Activated naive CD8-positive, alpha-beta T cell treated with anti-CD3 and anti-CD28 coated beads for 36 hours (primary cell): ENCODE measurements around the gene TRIM9. TPM values are rescaled to one million over a fixed set of nuclear protein-coding genes. Genes with fewer than 3 reads are reported as not detected.

ENCODE experiments used
- DNase-seq: peaks from one replicate; pipeline ENCODE4 v3.0.0; 2021
- H3K27ac Mint-ChIP-seq: one replicate; pipeline ENCODE4 v1.8.0; 2022; ENCODE audit warnings: mild to moderate bottlenecking, moderate library complexity, mixed read lengths
- H3K27me3 Mint-ChIP-seq: one replicate; pipeline ENCODE4 v1.8.0; 2022; ENCODE audit warnings: mild to moderate bottlenecking, mixed read lengths
- H3K36me3 Mint-ChIP-seq: one replicate; pipeline ENCODE4 v1.8.0; 2021; ENCODE audit warnings: mild to moderate bottlenecking, mixed read lengths
- H3K4me1 Mint-ChIP-seq: one replicate; pipeline ENCODE4 v1.8.0; 2021; ENCODE audit warnings: mixed read lengths
- H3K4me3 Mint-ChIP-seq: one replicate; pipeline ENCODE4 v1.8.0; 2022; ENCODE audit warnings: mild to moderate bottlenecking, moderate library complexity, mixed read lengths
- H3K9me3 Mint-ChIP-seq: one replicate; pipeline ENCODE4 v1.8.0; 2022; ENCODE audit warnings: mixed read lengths
- total RNA-seq, 2 experiments: library from RNA; stranded (reverse); gene quantifications; one replicate each; pipeline ENCODE4 v1.2.3, GENCODE V29; 2021

The TRIM9 gene
- total RNA-seq, 2 experiments from 2014 or later: 6.1 to 6.2 TPM

- no peak for DNase-seq
- Mint-ChIP-seq H3K9me3 (no peaks in the 10 kb centered on the region), H3K27ac (no peak overlapping the region), H3K4me1 (no peaks in the 10 kb centered on the region), H3K36me3 (no peaks in the 10 kb centered on the region), H3K27me3 (no peaks in the 10 kb centered on the region), H3K4me3 (no peak overlapping the region)
Measured at GRCh38 chr14:51044961-51045360, 49.9 kb downstream of the TRIM9 start.

- Mint-ChIP-seq H3K27me3 (no peaks in the 10 kb centered on the region), H3K4me1 (no peaks in the 10 kb centered on the region), H3K4me3 (no peak overlapping the region), H3K27ac (no peak overlapping the region), H3K9me3 (no peaks in the 10 kb centered on the region), H3K36me3 (no peaks in the 10 kb centered on the region)
- DNase-seq: no peak
Measured at GRCh38 chr14:51041883-51042282, 53.0 kb downstream of the TRIM9 start.

- Mint-ChIP-seq H3K36me3 (no peaks in the 10 kb centered on the region), H3K27me3 (no peaks in the 10 kb centered on the region), H3K9me3 (no peaks in the 10 kb centered on the region), H3K4me1 (peaks cover 1% of the 10 kb centered on the region), H3K27ac (no peak overlapping the region), H3K4me3 (no peak overlapping the region)
- DNase-seq: no peak
Measured at GRCh38 chr14:51041108-51041531, 53.8 kb downstream of the TRIM9 start.

- Mint-ChIP-seq H3K4me1 (peaks cover 1% of the 10 kb centered on the region), H3K4me3 (no peak overlapping the region), H3K9me3 (no peaks in the 10 kb centered on the region), H3K36me3 (no peaks in the 10 kb centered on the region), H3K27me3 (no peaks in the 10 kb centered on the region), H3K27ac (no peak overlapping the region)
- DNase-seq: no peak
Measured at GRCh38 chr14:51039252-51039651, 55.7 kb downstream of the TRIM9 start.

GRCh38 chr14:51035611-51036192 lies 59.2 kb downstream of the TRIM9 start:
- Mint-ChIP-seq H3K27ac (no peak overlapping the region), H3K36me3 (no peaks in the 10 kb centered on the region), H3K27me3 (no peaks in the 10 kb centered on the region), H3K4me3 (no peak overlapping the region), H3K9me3 (no peaks in the 10 kb centered on the region), H3K4me1 (peaks cover 1% of the 10 kb centered on the region)
- no peak for DNase-seq

GRCh38 chr14:51028851-51029754 lies 65.8 kb downstream of the TRIM9 start:
- Mint-ChIP-seq H3K9me3 (no peaks in the 10 kb centered on the region), H3K27me3 (no peaks in the 10 kb centered on the region), H3K27ac (no peak overlapping the region), H3K4me1 (no peaks in the 10 kb centered on the region), H3K36me3 (peaks cover 2% of the 10 kb centered on the region), H3K4me3 (no peak overlapping the region)
- DNase-seq: no peak

- Mint-ChIP-seq H3K36me3 (peaks cover 2% of the 10 kb centered on the region), H3K4me3 (no peak overlapping the region), H3K4me1 (no peaks in the 10 kb centered on the region), H3K27me3 (no peaks in the 10 kb centered on the region), H3K9me3 (no peaks in the 10 kb centered on the region), H3K27ac (no peak overlapping the region)
- no peak for DNase-seq
Measured at GRCh38 chr14:51028361-51028760, 66.5 kb downstream of the TRIM9 start.

- H3K27me3 Mint-ChIP-seq: no peaks in the 10 kb centered on the region
- no peak overlapping the region for H3K4me3 Mint-ChIP-seq
- peaks cover 14% of the 10 kb centered on the region for H3K36me3 Mint-ChIP-seq
- no peak for DNase-seq
- no peak overlapping the region for H3K27ac Mint-ChIP-seq
- no peaks in the 10 kb centered on the region for H3K4me1 Mint-ChIP-seq
- H3K9me3 Mint-ChIP-seq: no peaks in the 10 kb centered on the region
Measured at GRCh38 chr14:51024377-51024776, 70.5 kb downstream of the TRIM9 start.

GRCh38 chr14:51023964-51024363 lies 70.9 kb downstream of the TRIM9 start:
- DNase-seq: no peak
- no peaks in the 10 kb centered on the region for H3K4me1 Mint-ChIP-seq
- H3K27me3 Mint-ChIP-seq: no peaks in the 10 kb centered on the region
- H3K27ac Mint-ChIP-seq: no peak overlapping the region
- peaks cover 14% of the 10 kb centered on the region for H3K36me3 Mint-ChIP-seq
- no peaks in the 10 kb centered on the region for H3K9me3 Mint-ChIP-seq
- no peak overlapping the region for H3K4me3 Mint-ChIP-seq

- Mint-ChIP-seq H3K4me3 (no peak overlapping the region), H3K27me3 (no peaks in the 10 kb centered on the region), H3K36me3 (peaks cover 14% of the 10 kb centered on the region), H3K4me1 (no peaks in the 10 kb centered on the region), H3K27ac (no peak overlapping the region), H3K9me3 (no peaks in the 10 kb centered on the region)
- DNase-seq: no peak
Measured at GRCh38 chr14:51022769-51023168, 72.1 kb downstream of the TRIM9 start.

GRCh38 chr14:51020024-51020710 lies 74.7 kb downstream of the TRIM9 start:
- H3K4me3 Mint-ChIP-seq: no peak overlapping the region
- no peaks in the 10 kb centered on the region for H3K27me3 Mint-ChIP-seq
- H3K4me1 Mint-ChIP-seq: no peaks in the 10 kb centered on the region
- no peak overlapping the region for H3K27ac Mint-ChIP-seq
- DNase-seq: no peak
- H3K9me3 Mint-ChIP-seq: no peaks in the 10 kb centered on the region
- peaks cover 14% of the 10 kb centered on the region for H3K36me3 Mint-ChIP-seq

GRCh38 chr14:51019089-51019488 lies 75.8 kb downstream of the TRIM9 start:
- Mint-ChIP-seq H3K4me1 (no peaks in the 10 kb centered on the region), H3K36me3 (peaks cover 12% of the 10 kb centered on the region), H3K4me3 (no peak overlapping the region), H3K27ac (no peak overlapping the region), H3K9me3 (no peaks in the 10 kb centered on the region), H3K27me3 (no peaks in the 10 kb centered on the region)
- DNase-seq: no peak

- Mint-ChIP-seq H3K27ac (no peak overlapping the region), H3K4me1 (no peaks in the 10 kb centered on the region)
Measured at GRCh38 chr14:51018521-51018920, 76.4 kb downstream of the TRIM9 start.

GRCh38 chr14:51014625-51015024 lies 80.3 kb downstream of the TRIM9 start:
- no peak overlapping the region for H3K4me3 Mint-ChIP-seq

More at GRCh38 chr14:51018521-51018920, 76.4 kb downstream of the TRIM9 start:
- no peak for DNase-seq
- Mint-ChIP-seq H3K9me3 (no peaks in the 10 kb centered on the region), H3K36me3 (peaks cover 12% of the 10 kb centered on the region), H3K4me3 (no peak overlapping the region), H3K27me3 (no peaks in the 10 kb centered on the region)

GRCh38 chr14:51014086-51014485 lies 80.8 kb downstream of the TRIM9 start:
- Mint-ChIP-seq H3K27me3 (no peaks in the 10 kb centered on the region), H3K36me3 (peaks cover 2% of the 10 kb centered on the region)

More at GRCh38 chr14:51014625-51015024, 80.3 kb downstream of the TRIM9 start:
- no peaks in the 10 kb centered on the region for H3K27me3 Mint-ChIP-seq
- no peak overlapping the region for H3K27ac Mint-ChIP-seq
- H3K36me3 Mint-ChIP-seq: peaks cover 2% of the 10 kb centered on the region
- H3K4me1 Mint-ChIP-seq: no peaks in the 10 kb centered on the region
- no peak for DNase-seq
- H3K9me3 Mint-ChIP-seq: no peaks in the 10 kb centered on the region

More at GRCh38 chr14:51014086-51014485, 80.8 kb downstream of the TRIM9 start:
- no peak overlapping the region for H3K27ac Mint-ChIP-seq
- DNase-seq: no peak
- H3K4me1 Mint-ChIP-seq: no peaks in the 10 kb centered on the region
- no peak overlapping the region for H3K4me3 Mint-ChIP-seq
- no peaks in the 10 kb centered on the region for H3K9me3 Mint-ChIP-seq
